PFSK-1 (cell line): ENCODE data around the gene GATA1.
A peak's percentile ranks its signal among the peaks of the same experiment; 100 is the strongest.

Source experiments
- FOXP2 ChIP-seq: optimal IDR thresholded peaks from 2 replicates; pipeline ENCODE3; 2011; ENCODE audit warnings: borderline replicate concordance, control low read depth, inconsistent platforms; ENCODE audit not compliant: insufficient read depth; ENCODE audit errors: extremely low read length, extremely low read depth
- POLR2AphosphoS5 ChIP-seq: IDR thresholded peaks from 2 replicates; pipeline ENCODE4 v1.6.1; 2012; ENCODE audit warnings: low read depth, mild to moderate bottlenecking, control low read depth, low read length, moderate library complexity
- SIN3A ChIP-seq: IDR thresholded peaks from 2 replicates; pipeline ENCODE4 v1.6.1; 2012; ENCODE audit warnings: mild to moderate bottlenecking, low read length, moderate library complexity, borderline replicate concordance; ENCODE audit not compliant: insufficient read depth
- TAF1 ChIP-seq: IDR thresholded peaks from 2 replicates; pipeline ENCODE4 v1.6.1; 2012; ENCODE audit warnings: low read length, control low read depth, borderline replicate concordance; ENCODE audit not compliant: insufficient read depth
- TF ChIP-seq, protein P1 (sequence below), 2 experiments: IDR thresholded peaks; 2 replicates each; pipeline versions ENCODE4 v1.6.1 to v1.8.0; 2011 to 2012; ENCODE audit warnings: low read depth in 2 of 2, low read length in 2 of 2, control low read depth in 1 of 2, inconsistent platforms in 1 of 2, mild to moderate bottlenecking in 1 of 2, moderate library complexity in 1 of 2; ENCODE audit not compliant: insufficient read depth in 1 of 2

Gene GATA1

DNA sequence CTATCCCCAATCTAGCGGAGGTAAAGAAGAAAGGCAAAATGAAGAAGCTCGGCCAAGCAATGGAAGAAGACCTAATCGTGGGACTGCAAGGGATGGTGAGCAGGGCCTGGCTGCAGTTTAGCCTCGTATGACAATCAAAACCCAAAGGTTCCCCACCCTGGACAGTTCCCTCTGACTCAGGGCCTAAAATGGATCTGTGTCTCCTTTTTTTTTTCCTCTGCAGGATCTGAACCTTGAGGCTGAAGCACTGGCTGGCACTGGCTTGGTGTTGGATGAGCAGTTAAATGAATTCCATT lies 16.5 kb downstream of the GATA1 start:
- no peak for TF ChIP-seq POLR2AphosphoS5
- TF ChIP-seq, protein P1, sequence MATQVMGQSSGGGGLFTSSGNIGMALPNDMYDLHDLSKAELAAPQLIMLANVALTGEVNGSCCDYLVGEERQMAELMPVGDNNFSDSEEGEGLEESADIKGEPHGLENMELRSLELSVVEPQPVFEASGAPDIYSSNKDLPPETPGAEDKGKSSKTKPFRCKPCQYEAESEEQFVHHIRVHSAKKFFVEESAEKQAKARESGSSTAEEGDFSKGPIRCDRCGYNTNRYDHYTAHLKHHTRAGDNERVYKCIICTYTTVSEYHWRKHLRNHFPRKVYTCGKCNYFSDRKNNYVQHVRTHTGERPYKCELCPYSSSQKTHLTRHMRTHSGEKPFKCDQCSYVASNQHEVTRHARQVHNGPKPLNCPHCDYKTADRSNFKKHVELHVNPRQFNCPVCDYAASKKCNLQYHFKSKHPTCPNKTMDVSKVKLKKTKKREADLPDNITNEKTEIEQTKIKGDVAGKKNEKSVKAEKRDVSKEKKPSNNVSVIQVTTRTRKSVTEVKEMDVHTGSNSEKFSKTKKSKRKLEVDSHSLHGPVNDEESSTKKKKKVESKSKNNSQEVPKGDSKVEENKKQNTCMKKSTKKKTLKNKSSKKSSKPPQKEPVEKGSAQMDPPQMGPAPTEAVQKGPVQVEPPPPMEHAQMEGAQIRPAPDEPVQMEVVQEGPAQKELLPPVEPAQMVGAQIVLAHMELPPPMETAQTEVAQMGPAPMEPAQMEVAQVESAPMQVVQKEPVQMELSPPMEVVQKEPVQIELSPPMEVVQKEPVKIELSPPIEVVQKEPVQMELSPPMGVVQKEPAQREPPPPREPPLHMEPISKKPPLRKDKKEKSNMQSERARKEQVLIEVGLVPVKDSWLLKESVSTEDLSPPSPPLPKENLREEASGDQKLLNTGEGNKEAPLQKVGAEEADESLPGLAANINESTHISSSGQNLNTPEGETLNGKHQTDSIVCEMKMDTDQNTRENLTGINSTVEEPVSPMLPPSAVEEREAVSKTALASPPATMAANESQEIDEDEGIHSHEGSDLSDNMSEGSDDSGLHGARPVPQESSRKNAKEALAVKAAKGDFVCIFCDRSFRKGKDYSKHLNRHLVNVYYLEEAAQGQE (IDR thresholded peaks at IDR 0.05; ENCODE audit: insufficient read depth in 1 of 2, low read depth in 2 of 2, low read length in 2 of 2) = peak in 1 of 2 experiments; percentile 68; a peak in 2 of 4 replicates

DNA sequence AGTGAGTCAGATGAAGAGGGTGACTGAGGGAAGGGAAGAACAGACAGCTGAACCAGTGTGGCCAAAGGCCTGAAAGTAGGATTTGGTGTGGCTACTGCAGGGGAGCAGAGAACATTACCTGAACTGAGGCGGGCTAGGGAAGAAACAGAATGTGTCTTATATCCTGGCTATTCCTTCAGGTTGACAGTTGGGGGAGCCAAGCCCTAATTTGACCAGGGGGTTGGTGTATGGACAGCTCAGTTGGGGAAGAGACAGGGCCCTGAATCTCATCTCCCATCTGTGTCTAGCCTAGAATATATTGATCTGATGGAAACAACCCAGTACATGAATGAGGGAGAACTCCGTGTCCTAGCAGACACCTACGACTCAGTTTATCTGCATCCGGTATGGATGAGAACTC lies 19.7 kb downstream of the GATA1 start:
- TF ChIP-seq, protein P1 (IDR thresholded peaks at IDR 0.05; ENCODE audit: insufficient read depth in 1 of 2, low read depth in 2 of 2, low read length in 2 of 2) = no peak
- TF ChIP-seq FOXP2 (no peak), TAF1 (no peak), SIN3A (no peak), POLR2AphosphoS5 (no peak)

DNA sequence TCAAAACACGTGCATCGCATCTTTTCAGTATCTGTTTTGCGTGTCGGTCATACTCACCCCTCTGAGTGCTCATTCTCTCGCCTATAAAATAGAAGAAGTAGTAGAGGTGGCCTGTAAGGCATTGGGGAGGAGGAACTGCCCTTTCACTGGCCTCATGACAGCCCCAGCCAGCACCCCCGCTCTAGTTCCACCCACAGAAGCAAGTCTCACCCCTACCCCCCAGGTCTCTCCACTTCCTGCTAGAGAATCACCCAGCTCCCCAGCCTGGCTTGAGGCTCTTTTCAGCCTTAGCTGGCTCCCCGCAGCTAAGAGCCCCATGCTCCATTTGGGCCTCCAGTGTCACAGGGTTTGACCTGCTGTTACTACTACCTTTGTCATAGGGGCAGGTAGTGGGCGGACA lies 27.3 kb downstream of the GATA1 start:
- TF ChIP-seq FOXP2 (no peak), SIN3A (no peak), TAF1 (no peak), POLR2AphosphoS5 (no peak)
- TF ChIP-seq, protein P1 (IDR thresholded peaks at IDR 0.05; ENCODE audit: insufficient read depth in 1 of 2, low read depth in 2 of 2, low read length in 2 of 2) = no peak

GRCh38 chrX:48814722-48815121 lies 28.3 kb downstream of the GATA1 start:
- TF ChIP-seq SIN3A (no peak), POLR2AphosphoS5 (no peak), TAF1 (no peak), FOXP2 (no peak)
- TF ChIP-seq, protein P1 (IDR thresholded peaks at IDR 0.05; ENCODE audit: insufficient read depth in 1 of 2, low read depth in 2 of 2, low read length in 2 of 2) = no peak

GRCh38 chrX:48815266-48815665 lies 28.9 kb downstream of the GATA1 start:
- no peak for TF ChIP-seq FOXP2
- TF ChIP-seq, protein P1 (IDR thresholded peaks at IDR 0.05; ENCODE audit: insufficient read depth in 1 of 2, low read depth in 2 of 2, low read length in 2 of 2) = no peak
- no peak for TF ChIP-seq TAF1
- TF ChIP-seq POLR2AphosphoS5 = no peak
- no peak for TF ChIP-seq SIN3A
